GM18909 (cell line): ENCODE data around the gene CFAP20DC.
"Not testable (repeated sequence)": the region's sequence is repeated elsewhere in the genome, so short reads cannot be mapped to it uniquely, and the experiment has no call there.

ENCODE experiments used
- ATAC-seq: cut with Tn5 transposase; IDR thresholded peaks from one replicate; pipeline ENCODE4 v1.9.1; 2021; ENCODE audit warnings: mild to moderate bottlenecking; ENCODE audit not compliant: unreplicated experiment, poor library complexity

CFAP20DC gene

DNA sequence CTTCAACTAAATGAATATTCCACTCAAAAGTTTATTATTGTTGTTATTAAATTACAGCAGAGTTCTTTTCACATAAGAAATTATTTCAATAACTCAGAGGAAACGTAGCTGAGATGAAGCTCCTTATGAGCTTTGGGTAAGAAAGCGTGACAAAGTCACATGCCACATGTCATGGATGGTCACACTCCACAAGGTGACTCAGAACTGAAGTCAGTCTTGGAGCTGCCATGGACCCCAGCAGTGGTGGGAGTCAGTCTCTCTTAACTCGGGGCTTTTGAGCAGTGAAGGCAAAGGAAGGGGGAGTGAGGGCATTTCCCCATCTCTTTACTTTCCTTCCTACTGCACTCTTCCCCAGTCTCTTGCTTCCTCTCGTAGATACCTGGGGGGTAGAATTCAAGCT lies 295.8 kb downstream of the CFAP20DC start:
- peak; percentile 61 for ATAC-seq

DNA sequence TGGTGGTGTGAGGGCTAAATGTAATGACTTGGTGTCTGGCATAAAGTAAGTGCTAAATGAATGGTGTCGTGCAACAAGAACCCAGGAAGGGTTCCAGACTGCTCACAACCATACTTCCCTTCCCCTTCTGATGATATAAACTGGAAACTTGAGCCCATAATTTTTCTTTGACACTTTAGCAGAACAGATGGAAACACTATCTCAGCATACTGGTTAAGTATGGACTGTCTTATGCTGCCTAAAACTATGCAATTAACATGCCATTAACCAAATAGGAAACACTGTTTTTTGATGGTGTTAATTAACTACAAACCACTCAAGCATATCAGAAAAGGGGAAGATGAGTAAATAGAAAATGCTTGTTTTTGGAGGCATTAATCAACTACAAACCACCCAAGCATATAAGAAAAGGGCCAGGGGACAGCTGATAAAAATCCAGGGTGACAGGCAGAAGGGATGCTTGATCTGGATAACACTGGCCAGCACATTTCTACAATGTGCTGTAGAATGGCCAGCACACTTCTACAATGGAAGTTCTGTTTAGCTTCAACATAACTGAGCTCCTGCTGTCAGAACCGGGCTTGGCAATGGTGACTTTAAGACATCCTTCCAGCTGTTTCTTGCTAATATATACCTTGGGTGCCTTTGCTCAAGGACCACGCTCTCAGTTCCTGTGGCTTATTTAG lies 297.8 kb downstream of the CFAP20DC start:
- no peak for ATAC-seq

DNA sequence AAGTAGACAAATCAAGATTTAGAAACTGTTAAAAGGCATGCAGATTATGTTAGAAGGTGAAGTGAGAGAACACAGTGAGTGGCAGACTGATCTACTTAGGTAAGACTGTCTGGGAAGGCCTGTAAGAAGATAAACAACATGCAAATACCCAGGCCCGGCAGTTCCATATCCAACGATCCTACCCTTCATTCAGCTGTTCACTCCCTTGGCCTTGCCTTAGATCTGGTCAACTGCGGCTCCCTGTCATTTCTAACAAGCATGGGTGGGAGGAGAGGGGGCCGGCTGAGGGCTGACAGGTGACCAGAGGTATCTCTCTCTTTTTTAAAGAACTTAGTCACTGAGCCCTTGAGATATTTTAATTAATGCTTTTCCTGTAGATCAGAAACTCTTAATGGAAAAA lies 298.6 kb downstream of the CFAP20DC start:
- ATAC-seq = no peak

DNA sequence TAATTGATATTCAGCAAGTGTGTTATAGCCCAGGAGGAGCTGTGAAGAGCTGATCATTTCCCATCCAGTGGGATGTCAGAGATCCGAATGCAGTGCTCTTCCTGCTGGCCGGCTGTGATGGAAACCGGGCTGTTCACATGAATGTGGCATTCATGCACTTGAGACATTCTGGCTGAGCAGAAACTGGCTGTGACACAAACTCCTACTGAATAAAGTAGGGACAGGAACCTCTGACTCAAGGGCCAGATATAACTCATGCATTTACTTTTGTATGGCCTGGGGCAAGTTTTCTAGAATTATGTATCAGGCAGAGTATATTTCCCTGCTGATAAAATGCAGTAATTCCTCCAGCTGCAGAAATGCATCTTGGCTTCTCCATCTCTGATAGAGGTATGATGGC lies 299.9 kb downstream of the CFAP20DC start:
- ATAC-seq = no peak

DNA sequence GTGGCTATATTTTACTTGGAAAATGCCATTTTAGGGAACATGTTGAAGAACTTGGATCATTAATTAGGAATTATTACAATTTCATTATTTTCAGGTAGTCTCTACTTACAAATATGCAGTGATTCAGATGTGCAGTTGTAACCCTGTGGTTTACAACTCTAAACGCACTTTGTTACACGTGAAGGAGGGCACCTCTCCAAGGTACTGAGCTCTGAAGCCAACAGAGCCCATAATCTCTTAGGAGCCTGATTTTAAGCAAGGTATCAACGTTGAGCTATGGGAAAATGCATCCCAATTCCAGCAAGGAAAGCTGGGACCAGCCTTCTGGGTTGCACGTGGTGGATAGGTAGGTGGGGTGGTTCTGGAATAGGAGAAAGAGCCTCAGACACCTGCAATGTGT lies 301.8 kb downstream of the CFAP20DC start:
- ATAC-seq = no peak

DNA sequence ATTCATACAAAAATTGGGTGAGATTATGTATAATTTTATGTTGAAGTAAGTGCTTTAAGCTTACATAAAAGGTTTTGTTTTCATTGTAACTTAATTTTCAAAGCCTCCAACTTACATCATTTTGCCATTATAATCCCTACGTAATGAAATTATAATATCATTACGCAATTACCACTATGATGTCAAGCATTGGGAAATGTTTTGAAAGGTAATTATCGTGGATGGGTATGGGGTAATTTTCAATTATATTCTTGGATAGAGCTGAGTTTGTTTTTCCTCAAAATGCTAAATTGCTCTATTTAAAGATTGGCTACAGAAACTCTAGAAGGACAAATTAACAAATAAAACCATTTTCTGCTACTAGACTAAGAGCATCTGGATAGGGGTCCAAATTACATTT lies 303.1 kb downstream of the CFAP20DC start:
- ATAC-seq = no peak

DNA sequence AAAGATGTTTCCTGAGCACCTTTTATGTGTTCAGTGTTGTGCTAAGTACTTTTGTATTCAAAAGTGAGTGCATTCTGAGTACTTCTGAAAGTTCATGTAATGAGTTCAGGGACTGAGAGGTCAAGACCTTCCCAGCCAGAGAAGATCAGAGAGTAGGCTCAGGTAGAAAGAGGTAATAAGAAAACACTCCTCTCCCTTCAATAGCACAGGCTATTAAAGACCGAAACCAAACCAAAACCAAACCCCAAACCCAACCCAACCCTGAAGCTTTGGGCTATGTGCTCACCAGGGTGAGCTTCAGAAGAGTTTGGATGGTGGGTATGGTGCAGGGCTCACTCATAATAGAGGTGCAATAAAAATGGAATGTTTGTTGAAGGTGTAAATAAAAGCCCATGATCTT lies 306.5 kb downstream of the CFAP20DC start:
- no peak for ATAC-seq

DNA sequence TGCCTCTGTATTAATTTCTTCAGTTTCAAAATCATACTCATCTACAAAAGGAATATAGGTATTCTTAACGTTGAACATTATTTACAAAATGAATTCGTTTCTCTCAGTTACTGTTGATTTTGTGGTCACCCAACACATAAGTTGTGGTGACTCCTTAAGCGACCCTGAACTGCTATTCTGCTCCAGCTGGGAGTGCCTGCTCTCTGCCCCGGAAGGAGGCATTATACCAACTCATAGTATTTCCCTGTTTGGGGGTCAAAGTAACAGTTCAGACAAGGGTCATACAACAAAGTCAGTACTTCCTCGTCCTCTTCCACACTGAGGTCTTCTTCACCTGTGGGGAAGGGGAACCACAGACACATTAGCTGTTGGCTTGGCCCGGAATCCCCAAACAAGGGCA lies 307.6 kb downstream of the CFAP20DC start:
- ATAC-seq = no peak

DNA sequence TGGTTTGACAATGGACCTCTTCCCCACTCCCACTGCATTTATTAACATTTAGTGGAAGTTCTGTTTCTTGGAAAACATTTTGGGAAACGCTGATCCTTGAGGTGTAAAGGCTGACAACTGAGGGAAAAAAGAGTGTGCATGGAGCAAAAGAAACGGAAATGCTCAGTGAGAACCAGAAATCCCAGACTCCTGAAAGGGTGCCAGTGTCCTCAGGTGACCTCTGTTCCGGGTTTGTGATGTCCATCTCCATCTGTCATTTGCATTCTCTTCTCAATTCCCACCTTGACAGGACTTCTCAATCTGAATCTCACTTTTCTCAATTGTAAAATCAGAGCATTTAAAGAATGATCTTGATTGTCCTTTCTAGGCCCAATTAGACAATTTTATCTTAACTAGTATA lies 312.2 kb downstream of the CFAP20DC start:
- ATAC-seq = no peak

DNA sequence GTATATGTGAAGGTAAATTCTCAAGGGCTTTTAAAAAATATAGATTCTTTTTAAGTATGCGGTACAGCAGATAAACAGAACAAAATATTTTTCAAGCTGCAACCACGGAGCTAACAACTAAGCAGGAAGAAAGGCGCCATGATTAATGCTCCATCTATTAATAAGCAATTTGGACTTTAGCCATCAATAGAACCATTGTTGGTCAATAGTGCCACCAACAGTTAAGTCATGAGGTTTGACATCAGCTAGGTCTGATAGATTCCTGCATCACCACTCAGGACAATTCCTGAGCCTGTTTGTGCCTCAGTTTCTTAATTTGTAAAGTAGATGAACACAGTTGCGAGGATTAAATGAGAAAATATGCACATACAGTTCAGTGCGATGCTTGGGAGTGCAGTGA lies 318.2 kb downstream of the CFAP20DC start:
- ATAC-seq = no peak

DNA sequence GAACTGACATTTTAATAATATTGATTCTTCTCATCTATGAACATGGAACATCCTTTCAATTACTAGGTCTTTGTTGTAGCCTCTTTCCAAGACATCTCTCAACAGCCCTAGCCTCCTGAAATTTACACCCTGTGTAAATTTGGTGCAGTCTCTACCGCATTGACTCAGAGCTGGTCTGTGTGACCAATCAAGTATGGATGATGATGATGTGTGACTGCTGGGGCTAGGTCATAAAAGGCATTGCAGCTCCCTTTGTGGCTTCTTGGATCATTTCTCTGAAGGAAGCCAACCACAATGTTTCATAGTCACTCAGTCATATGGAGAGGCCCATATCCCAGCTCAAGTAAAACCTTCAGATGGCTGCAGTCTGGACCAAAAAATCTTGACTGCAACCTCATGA lies 321.1 kb downstream of the CFAP20DC start:
- no peak for ATAC-seq

DNA sequence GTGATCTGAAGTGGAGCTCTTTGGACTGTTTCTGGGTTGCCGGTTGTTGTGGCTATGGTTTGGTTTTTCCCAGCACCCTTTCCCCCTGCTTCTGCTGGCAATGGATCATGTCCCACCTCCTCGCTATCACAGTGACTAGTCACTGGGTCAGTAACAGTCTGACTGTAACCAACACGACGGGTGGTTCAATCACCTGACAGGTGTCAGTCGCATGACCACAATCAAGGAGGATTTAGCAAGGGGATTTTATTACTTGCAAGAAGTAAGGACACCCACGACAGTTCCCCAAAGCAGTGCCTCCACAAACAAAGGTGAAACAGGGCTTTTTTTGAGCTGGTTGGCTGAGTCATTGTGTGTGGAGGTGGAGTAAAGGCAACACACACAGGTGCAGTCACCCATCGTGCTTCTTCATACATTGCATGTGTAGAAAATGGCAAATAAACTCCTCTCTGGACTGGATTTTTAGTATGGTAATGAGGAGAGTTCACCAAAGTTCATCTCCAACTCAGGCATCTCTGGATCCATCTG lies 324.4 kb downstream of the CFAP20DC start:
- no peak for ATAC-seq

DNA sequence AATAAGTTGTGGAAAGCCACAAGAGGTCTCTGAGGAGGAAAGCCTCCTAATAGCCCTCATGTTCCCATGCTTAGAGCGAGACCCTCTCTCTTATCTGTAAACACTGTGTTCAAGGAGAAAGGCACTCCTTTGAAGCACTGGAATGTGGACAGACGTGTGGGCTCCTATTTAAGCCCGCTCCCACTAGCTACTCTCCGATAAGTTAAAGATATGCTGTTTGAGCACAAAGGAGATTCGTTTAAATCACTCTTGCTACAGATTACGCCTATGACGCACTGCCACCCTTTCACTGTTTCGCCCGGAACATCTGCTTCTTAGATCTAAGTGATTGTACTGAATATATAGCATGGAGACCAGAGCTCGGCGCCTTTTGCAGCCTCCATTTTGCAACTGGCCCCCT lies 325.5 kb downstream of the CFAP20DC start:
- no peak for ATAC-seq

DNA sequence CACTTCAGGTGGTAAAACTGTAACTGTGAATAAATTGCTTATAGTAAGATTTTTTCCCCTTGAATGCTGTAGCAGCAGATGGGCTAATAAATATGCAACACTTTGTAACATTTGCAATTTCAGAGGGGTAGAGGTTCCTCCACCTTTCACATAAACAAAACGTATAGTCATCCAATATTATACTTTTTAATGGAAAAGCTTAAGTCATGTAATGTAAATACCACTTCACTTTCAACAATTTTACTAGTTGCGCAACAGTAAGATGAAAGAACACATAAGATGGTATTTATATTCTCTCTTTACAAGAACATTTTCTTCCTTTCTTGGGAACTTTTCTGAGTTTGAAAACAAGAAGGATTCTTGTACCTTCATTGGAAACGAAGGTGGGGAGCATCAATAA lies 326.7 kb downstream of the CFAP20DC start:
- ATAC-seq = no peak

DNA sequence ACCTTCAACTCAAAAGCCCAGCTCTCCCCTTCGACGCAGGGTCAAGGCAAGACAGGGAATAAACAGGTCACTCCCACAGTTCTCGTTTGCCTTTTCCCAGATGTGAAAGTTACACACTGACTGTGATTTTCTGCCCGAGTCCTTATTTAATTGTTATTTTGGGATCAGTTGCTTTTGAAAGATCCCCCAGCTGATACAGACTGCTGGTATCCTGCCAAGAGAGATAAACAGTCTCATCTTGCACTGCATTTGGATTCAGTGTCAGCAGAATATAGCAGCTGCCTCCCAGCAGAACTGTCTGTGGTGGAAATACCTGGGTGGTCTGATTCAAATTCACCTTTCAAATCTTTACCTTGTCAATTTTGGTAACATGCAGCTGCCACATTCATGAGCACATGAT lies 327.3 kb downstream of the CFAP20DC start:
- ATAC-seq = no peak

DNA sequence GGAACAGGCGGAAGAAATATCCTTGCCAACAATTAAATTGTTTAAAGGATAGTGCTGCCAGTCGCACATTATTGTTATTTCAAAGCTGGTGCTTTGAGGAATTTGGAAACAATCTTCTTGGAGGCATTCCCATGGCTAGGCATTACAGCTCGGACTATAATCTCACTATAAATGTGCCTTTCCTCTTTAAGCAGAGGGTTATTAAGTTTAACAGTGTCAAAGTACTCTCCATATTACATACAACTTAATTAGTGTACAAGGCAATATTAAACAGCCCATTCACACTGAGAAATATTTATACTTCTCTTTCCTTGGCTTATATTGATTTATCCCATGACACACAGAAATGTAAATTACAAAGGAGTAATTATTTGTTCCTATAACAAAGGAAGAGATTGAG lies 329.3 kb downstream of the CFAP20DC start:
- no peak for ATAC-seq

DNA sequence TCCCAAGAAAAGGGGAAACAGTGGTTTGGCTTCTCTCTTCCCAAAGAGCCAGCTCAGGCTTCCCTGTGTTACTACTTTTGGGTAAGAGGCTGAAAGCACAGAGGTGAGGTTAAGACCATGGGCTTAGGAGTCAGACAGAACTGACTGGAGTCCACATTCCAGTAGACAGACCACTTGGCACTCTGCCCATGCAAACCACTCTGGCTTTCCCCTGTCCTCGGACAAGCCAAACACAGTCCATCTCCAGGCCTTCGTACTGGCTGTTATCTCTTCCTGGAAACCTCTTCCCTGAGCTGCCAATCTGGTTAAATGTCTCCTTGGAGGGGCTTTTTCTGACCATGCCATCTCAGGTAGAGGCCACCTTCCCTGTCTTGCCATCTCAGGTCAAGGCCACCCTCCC lies 330.1 kb downstream of the CFAP20DC start:
- ATAC-seq = no peak

DNA sequence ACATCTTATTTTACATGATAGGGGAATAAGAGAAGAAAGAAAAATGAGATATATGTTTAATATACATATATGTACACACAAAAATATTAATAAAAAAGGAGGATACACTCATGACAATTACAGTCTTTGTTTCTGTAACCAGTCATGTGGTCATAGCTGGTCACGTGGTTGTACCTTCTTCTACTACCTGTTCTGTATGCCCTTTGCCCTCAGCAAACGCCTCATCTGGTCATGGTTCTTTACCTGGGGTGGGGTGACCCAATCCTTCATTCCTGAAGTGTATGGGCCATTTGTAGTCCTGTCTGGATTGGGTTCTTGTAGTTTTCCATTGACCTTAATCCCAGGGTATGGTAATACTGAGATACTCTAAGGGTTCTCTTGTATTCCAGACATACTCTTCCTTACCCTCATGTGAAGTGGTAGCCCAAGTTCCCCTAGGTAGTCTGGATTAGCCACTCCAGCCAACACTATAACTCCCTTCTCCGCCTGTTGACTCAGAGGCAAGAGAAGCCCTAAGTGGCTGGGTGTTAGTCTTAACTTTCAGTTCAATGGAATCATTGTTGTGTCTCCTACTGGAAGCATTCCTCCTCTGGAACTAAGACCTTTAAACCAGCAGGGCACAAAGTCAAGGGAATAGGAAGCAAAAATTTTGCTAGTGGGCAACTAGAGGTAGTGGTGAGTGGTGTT lies 336.0 kb downstream of the CFAP20DC start:
- ATAC-seq = no peak

DNA sequence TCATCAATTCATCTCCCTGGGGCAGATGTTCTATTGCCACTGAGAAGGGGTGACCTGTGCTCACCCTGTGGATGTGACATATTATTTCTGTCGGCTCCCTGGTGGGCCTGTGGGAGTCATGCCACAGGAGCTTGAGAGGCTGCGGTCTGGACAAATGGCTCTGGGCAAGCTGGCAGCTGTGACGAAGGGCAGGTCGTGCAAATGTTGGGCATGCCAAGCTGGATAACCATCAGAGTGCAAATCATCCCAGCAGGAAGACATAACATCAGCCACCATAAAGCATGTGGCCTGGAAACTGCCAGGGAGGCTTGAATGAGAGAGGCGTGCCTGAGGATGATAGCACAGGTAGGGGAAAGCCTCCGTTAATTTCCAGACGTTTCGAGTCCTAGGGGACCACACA lies 338.0 kb downstream of the CFAP20DC start:
- no peak for ATAC-seq

DNA sequence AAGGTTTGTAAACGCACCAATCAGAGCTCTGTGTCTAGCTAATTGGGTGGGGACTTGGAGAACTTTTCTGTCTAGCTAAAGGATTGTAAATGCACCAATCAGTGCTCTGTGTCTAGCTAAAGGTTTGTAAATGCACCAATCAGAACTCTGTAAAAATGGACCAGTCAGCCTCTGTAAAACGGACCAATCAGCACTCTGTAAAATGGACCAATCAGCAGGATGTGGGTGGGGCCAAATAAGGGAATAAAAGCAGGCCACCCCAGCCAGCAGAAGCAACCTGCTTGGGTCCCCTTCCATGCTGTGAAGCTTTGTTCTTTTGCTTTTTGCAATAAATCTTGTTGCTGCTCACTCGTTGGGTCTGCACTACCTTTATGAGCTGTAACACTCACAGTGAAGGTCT lies 340.8 kb downstream of the CFAP20DC start:
- not testable (repeated sequence) for ATAC-seq

DNA sequence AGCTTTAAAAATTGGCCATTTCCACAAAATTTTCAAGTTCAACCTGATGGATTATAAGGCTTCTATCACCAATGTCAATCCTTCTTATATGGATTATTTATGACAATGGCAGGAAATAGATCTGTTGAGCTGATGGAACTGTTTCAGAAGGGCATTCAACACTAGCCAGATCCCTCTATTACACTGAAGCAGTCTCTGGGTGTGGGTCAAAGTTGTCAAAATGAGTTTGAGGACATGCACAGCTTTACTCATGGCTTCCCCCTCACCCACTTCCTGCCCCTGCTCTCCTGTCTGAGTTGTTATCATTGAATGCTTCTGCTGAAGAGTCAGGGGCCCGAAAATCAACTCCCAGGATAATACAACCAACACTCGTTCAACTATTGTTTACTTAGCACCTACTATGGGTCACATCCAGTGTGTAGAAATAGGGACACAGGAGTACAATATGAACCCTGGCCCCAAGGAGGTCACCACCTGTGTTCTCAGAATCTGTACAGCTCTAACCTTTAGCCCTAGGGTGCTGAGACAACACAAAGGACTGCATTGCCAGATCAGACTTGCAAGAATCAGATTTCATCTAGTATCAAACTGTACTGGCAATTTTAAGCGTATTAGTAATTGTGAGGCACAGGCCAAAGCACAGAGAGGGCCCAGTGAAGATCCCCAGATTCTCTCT lies 341.6 kb downstream of the CFAP20DC start:
- no peak for ATAC-seq
